HG03565 (cell line): ENCODE measurements around the gene ASB5.
"Not testable (repeated sequence)": the region's sequence is repeated elsewhere in the genome, so short reads cannot be mapped to it uniquely, and the experiment has no call there.

Source experiments
- ATAC-seq: cut with Tn5 transposase; IDR thresholded peaks from one replicate; pipeline ENCODE4 v1.9.1; 2021; ENCODE audit warnings: mild to moderate bottlenecking, moderate library complexity; ENCODE audit not compliant: unreplicated experiment

The ASB5 gene

GRCh38 chr4:176268963-176269362 lies at the start of gene ASB5:
Gene ASB5, minus strand, starts transcription at chr4:176269222. Its CDS starts 114 bp downstream, at chr4:176269108.
- ATAC-seq, result no peak

GRCh38 chr4:176313596-176314336 lies 44.7 kb upstream of the ASB5 start:
- no peak for ATAC-seq

GRCh38 chr4:176309772-176310171 lies 40.8 kb upstream of the ASB5 start:
- ATAC-seq, result no peak

GRCh38 chr4:176309046-176309445 lies 40.0 kb upstream of the ASB5 start:
- ATAC-seq, result peak; percentile 99

- peak; percentile 35 for ATAC-seq
Observed at GRCh38 chr4:176308441-176308840, 39.4 kb upstream of the ASB5 start.

- ATAC-seq, result no peak
Observed at GRCh38 chr4:176307666-176307930, 38.6 kb upstream of the ASB5 start.

- no peak for ATAC-seq
Observed at GRCh38 chr4:176306837-176307665, 38.0 kb upstream of the ASB5 start.

GRCh38 chr4:176303938-176304337 lies 34.9 kb upstream of the ASB5 start:
- ATAC-seq, result no peak

- no peak for ATAC-seq
Observed at GRCh38 chr4:176302283-176303275, 33.6 kb upstream of the ASB5 start.

- ATAC-seq, result no peak
Observed at GRCh38 chr4:176300565-176300964, 31.5 kb upstream of the ASB5 start.

GRCh38 chr4:176300036-176300435 lies 31.0 kb upstream of the ASB5 start:
- ATAC-seq, result no peak

GRCh38 chr4:176298664-176299063 lies 29.6 kb upstream of the ASB5 start:
- ATAC-seq, result no peak

- ATAC-seq, result not testable (repeated sequence)
Observed at GRCh38 chr4:176295907-176296306, 26.9 kb upstream of the ASB5 start.

GRCh38 chr4:176293660-176294059 lies 24.6 kb upstream of the ASB5 start:
- ATAC-seq, result no peak

- ATAC-seq, result no peak
Observed at GRCh38 chr4:176292920-176293319, 23.9 kb upstream of the ASB5 start.

GRCh38 chr4:176291748-176292147 lies 22.7 kb upstream of the ASB5 start:
- no peak for ATAC-seq

- ATAC-seq, result no peak
Observed at GRCh38 chr4:176290520-176290919, 21.5 kb upstream of the ASB5 start.

GRCh38 chr4:176289561-176289960 lies 20.5 kb upstream of the ASB5 start:
- no peak for ATAC-seq

GRCh38 chr4:176288020-176288419 lies 19.0 kb upstream of the ASB5 start:
- no peak for ATAC-seq

- no peak for ATAC-seq
Observed at GRCh38 chr4:176287546-176287945, 18.5 kb upstream of the ASB5 start.

- ATAC-seq, result no peak
Observed at GRCh38 chr4:176286728-176287127, 17.7 kb upstream of the ASB5 start.
